Mesodermal cell (in vitro differentiated cells): ENCODE results near the gene SHISA8.

Experiments
- H3K27ac ChIP-seq: 2 replicates; pipeline ENCODE4 v1.7.0; 2013; ENCODE audit warnings: mild to moderate bottlenecking, low read depth, low read length, moderate library complexity; ENCODE audit not compliant: severe bottlenecking
- H3K36me3 ChIP-seq: 2 replicates; pipeline ENCODE4 v1.7.1; 2013; ENCODE audit warnings: mild to moderate bottlenecking, low read length, moderate library complexity; ENCODE audit not compliant: control insufficient read depth, insufficient read depth
- H3K4me1 ChIP-seq: one replicate; pipeline ENCODE4 v1.7.1; 2013; ENCODE audit warnings: mild to moderate bottlenecking, low read length; ENCODE audit not compliant: insufficient read depth, control insufficient read depth, poor library complexity, severe bottlenecking
- H3K4me3 ChIP-seq: 2 replicates; pipeline ENCODE4 v1.7.0; 2013; ENCODE audit warnings: low read length, control low read depth, mild to moderate bottlenecking; ENCODE audit not compliant: insufficient read depth, poor library complexity, severe bottlenecking; ENCODE audit errors: extremely low read depth
- H3K9me3 ChIP-seq: 2 replicates; pipeline ENCODE4 v1.7.1; 2013; ENCODE audit warnings: mild to moderate bottlenecking, low read length, moderate library complexity; ENCODE audit not compliant: control insufficient read depth
- WGBS, 2 experiments: methylation state at CpG; one replicate each; pipeline ENCODE4 v1.1.5; 2013; ENCODE audit warnings: missing lambda C conversion rate in 2 of 2; ENCODE audit not compliant: insufficient coverage in 2 of 2; 5-methylcytosine and 5-hydroxymethylcytosine counted together

Gene SHISA8

GRCh38 chr22:41919357-41920224 lies 4.7 kb upstream of the SHISA8 start:
- no peaks in the 10 kb centered on the region for H3K9me3 ChIP-seq
- no peaks in the 10 kb centered on the region for H3K36me3 ChIP-seq
- H3K27ac ChIP-seq: no peak overlapping the region
- 10 to 14% methylated on average over 44 to 53 of the region's 62 CpGs for whole genome bisulfite sequencing, 2 experiments
- peak overlapping the region; percentile 33 for H3K4me3 ChIP-seq
- H3K4me1 ChIP-seq: peaks cover 4% of the 10 kb centered on the region

DNA sequence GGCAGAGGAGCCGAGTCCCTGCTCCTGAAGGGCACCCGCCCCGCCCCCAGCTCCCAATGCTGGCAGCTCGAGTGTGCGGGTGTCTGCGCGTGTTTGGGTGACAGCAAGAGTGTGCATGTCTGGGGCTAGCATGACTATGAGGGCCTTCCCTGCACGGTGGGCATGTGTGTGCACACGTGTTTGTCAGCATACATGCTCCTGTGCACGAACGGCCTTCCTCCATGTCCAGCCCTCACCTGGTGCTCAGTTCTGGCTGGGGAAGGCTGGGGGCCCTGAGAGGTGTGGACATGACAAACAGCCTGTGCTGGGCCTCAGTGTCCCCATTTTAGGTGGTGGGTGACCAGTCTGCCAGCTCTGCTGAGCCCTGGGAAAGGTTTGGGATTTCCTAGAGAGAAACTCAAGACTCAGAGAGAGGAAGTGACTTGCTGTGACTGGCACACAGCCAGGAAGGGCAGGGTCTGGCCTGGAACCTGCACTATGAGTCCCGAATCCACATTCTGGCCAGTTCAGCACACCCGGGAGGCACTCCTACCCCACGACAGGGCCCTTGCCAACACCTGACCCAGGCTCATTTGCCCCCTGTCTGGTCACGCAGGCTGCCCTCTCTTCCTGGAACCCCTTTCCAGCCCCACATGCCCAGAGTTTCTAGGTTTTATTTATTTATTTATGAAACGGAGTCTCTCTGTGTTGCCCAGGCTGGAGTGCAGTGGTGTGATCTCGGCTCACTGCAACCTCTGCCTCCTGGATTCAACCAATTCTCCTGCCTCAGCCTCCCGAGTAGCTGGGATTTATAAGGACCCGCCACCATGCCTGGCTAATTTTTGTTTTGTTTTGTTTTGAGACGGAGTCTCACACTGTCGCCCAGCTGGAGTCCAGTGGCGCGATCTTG lies 3.3 kb upstream of the SHISA8 start:
- H3K36me3 ChIP-seq: no peaks in the 10 kb centered on the region
- H3K4me3 ChIP-seq: no peak overlapping the region
- no peak overlapping the region for H3K27ac ChIP-seq
- 90 to 92% methylated on average over 22 to 23 of the region's 23 CpGs for WGBS, 2 experiments
- peaks cover 4% of the 10 kb centered on the region for H3K4me1 ChIP-seq
- no peaks in the 10 kb centered on the region for H3K9me3 ChIP-seq

- 86 to 97% methylated on average over 4 to 10 of the region's 11 CpGs for WGBS, 2 experiments
- Histone ChIP-seq H3K27ac (no peak overlapping the region), H3K36me3 (no peaks in the 10 kb centered on the region), H3K4me3 (no peak overlapping the region), H3K9me3 (no peaks in the 10 kb centered on the region), H3K4me1 (peaks cover 4% of the 10 kb centered on the region)
These were observed 2.6 kb upstream of the SHISA8 start for GRCh38 chr22:41917375-41917902.

DNA sequence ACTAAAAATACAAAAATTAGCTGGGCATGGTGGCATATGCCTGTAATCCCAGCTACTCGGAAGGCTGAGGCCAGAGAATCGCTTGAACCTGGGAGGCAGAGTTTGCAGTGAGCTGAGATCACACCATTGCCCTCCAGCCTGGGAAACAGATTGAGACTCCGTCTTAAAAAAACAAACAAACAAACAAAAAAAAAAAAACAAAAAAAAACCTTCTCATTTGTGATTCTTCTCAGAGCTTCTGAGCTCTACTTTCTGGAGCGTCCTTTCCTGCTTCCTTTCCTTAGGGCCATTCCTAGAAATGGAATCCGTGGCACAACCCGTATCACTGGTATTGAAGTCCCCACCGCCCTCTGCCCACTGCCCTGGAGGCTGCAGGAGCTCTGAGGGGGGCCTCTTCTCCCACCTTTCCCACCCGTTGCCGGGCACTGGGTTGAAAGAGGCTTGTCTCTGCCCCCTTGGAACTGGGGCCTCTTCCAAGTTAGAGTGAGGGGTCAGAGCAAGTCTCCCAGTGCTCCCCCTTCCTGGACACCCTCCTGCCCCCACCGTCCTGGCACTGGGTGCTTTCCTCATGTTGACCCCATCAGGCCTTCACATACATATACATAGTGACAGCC lies 2.0 kb upstream of the SHISA8 start:
- Histone ChIP-seq H3K4me1 (peaks cover 4% of the 10 kb centered on the region), H3K27ac (no peak overlapping the region), H3K4me3 (no peak overlapping the region), H3K36me3 (no peaks in the 10 kb centered on the region), H3K9me3 (no peaks in the 10 kb centered on the region)
- 59 to 62% methylated on average over 8 to 9 of the region's 10 CpGs for WGBS, 2 experiments

DNA sequence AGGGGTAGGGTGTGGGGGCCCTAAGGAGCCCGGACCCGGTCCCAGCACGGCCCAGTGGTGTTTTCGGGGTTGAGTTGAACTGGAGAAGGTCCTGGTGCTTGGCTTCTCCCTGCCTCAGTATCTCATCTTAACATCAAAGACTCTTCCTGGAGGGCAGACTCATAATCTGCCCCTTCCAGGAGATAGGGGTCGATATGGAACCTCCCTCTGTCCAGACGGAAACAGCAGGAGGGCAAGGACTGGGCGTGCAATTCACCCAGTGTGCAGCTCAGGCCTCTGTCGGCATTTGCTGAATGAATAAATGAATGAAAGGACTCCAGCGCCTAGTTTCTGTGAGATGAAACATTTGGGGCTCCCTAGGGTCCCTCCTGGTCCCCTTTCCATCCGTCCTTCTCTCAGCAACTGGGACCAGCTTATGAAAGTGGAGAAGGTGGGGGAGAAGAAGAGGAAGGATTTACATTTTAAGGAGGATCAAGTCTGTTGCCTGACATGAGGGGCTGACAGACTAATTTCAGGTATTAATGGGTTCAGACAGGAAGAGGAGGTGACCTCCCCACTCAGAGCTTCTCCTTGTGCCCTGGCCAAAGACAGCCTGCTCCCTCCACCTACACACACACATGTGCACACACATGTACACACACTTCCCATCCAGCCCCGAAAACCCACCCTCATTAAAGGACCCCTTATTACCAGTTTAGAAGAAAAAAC lies 1.1 kb upstream of the SHISA8 start:
- H3K36me3 ChIP-seq: no peaks in the 10 kb centered on the region
- no peak overlapping the region for H3K4me3 ChIP-seq
- no peaks in the 10 kb centered on the region for H3K9me3 ChIP-seq
- WGBS, 2 experiments: 20 to 36% methylated on average over 3 to 10 of the region's 11 CpGs
- H3K27ac ChIP-seq: no peak overlapping the region
- peaks cover 7% of the 10 kb centered on the region for H3K4me1 ChIP-seq

GRCh38 chr22:41914611-41915034 lies 251 bp downstream of the SHISA8 start:
- Histone ChIP-seq H3K4me1 (peaks cover 9% of the 10 kb centered on the region), H3K9me3 (no peaks in the 10 kb centered on the region), H3K36me3 (no peaks in the 10 kb centered on the region), H3K27ac (no peak overlapping the region), H3K4me3 (peak overlapping the region; percentile 29)
- 1% methylated on average over 59 to 65 of the region's 67 CpGs for WGBS, 2 experiments

- no peak overlapping the region for H3K4me3 ChIP-seq
These were observed 886 bp downstream of the SHISA8 start for GRCh38 chr22:41913842-41914534.

DNA sequence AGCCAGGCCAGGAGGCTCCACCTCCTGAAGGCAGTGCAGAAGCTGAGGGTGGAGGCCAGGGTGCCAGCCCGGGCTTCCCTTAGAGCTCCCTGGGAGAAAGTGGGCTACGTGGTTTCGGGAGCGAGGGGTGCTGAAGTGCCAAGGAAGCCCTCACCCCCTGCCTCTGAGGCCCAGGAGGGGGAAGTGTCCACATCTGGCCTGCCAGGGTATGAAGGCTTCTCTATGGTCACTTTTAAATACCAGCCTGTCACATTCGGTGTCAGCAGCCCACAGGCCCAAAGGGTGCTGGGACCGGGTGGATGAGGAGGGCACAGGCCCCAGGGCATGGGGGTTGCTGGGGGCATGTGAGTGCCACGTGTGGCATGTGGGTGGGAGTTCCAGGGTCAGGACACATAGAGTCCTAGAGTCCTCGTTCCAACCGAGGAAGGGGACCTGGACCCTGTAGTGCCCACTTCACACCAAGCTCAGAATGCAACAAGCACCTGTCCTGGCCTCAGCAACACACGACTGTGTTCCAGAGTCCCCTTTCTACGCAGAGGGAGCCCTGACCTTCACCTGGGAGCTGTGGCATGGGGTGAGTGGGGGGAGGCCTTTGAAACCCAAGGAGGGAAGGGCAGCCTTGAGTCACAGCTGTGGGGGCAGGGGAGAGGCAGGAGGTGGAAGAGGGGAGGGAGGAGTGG lies 1.7 kb downstream of the SHISA8 start:
- Histone ChIP-seq H3K4me3 (no peak overlapping the region), H3K9me3 (no peaks in the 10 kb centered on the region), H3K4me1 (peaks cover 10% of the 10 kb centered on the region), H3K36me3 (no peaks in the 10 kb centered on the region), H3K27ac (no peak overlapping the region)
- WGBS, 2 experiments: 58% methylated on average over 9 of the region's 11 CpGs

More at GRCh38 chr22:41913842-41914534, 886 bp downstream of the SHISA8 start:
- Histone ChIP-seq H3K36me3 (no peaks in the 10 kb centered on the region), H3K27ac (no peak overlapping the region), H3K9me3 (no peaks in the 10 kb centered on the region), H3K4me1 (peaks cover 10% of the 10 kb centered on the region)
- 2 to 3% methylated on average over 52 to 67 of the region's 79 CpGs for WGBS, 2 experiments

GRCh38 chr22:41912338-41913039 lies 2.4 kb downstream of the SHISA8 start:
- H3K4me1 ChIP-seq: peaks cover 15% of the 10 kb centered on the region
- WGBS, 2 experiments: 76 to 88% methylated on average over 4 to 5 of the region's 9 CpGs
- H3K27ac ChIP-seq: no peak overlapping the region
- no peak overlapping the region for H3K4me3 ChIP-seq
- H3K36me3 ChIP-seq: no peaks in the 10 kb centered on the region
- H3K9me3 ChIP-seq: no peaks in the 10 kb centered on the region
